Uterus (tissue), 4 donors: ENCODE measurements around the gene KCNAB1. TPM values are rescaled to one million over a fixed set of nuclear protein-coding genes. Genes with fewer than 3 reads are reported as not detected.
"Not testable (repeated sequence)": the region's sequence is repeated elsewhere in the genome, so short reads cannot be mapped to it uniquely, and the experiment has no call there.

Experiments used
- DNase-seq, 2 donors: peaks; one replicate each; pipeline ENCODE4 v3.0.0-alpha.2; 2019 to 2020
- H3K27ac ChIP-seq, 2 donors: fragments of 200-600 bp; sonication (generic); 1 replicate in 1 of 2; 2 replicates in 1 of 2; pipeline ENCODE4 v1.5.1; 2016 to 2018
- H3K27me3 ChIP-seq, 2 donors: fragments of 200-600 bp; sonication (generic); one replicate each; pipeline ENCODE4 v1.5.1; 2018 to 2019; ENCODE audit warnings: control low read depth in 1 of 2
- H3K36me3 ChIP-seq, 2 donors: fragments of 200-600 bp; sonication (generic); one replicate each; pipeline ENCODE4 v1.5.1; 2019; ENCODE audit warnings: control low read depth in 1 of 2
- H3K4me1 ChIP-seq, 2 donors: fragments of 200-600 bp; sonication (generic); one replicate each; pipeline ENCODE4 v1.5.1; 2018 to 2019; ENCODE audit warnings: control low read depth in 1 of 2
- H3K4me3 ChIP-seq, 2 donors: fragments of 200-600 bp; sonication (generic); 1 replicate in 1 of 2; 2 replicates in 1 of 2; pipeline ENCODE4 v1.5.1; 2018 to 2019; ENCODE audit warnings: mild to moderate bottlenecking in 1 of 2
- H3K9me3 ChIP-seq, 2 donors: fragments of 200-600 bp; sonication (generic); one replicate each; pipeline ENCODE4 v1.5.1; 2019; ENCODE audit warnings: control low read depth in 1 of 2
- CTCF ChIP-seq, 4 experiments: fragments of 200-600 bp in 2 of 4; fragments of 450-650 bp in 2 of 4; sonication (generic) in 2 of 4; IDR thresholded peaks; one replicate each; pipeline ENCODE4 v1.5.1; 2016 to 2019; ENCODE audit warnings: antibody characterized with exemption in 4 of 4, mild to moderate bottlenecking in 2 of 4, moderate library complexity in 1 of 4
- POLR2A ChIP-seq, 2 donors: fragments of 450-650 bp; IDR thresholded peaks; one replicate each; pipeline ENCODE4 v1.6.1; 2016; ENCODE audit warnings: antibody characterized with exemption in 2 of 2, mild to moderate bottlenecking in 1 of 2, moderate library complexity in 1 of 2
- intact Hi-C: fragments of 100-400 bp; cut with DNase I; formaldehyde crosslinking; loops from one replicate; pipeline ENCODE4 v1.15.1; 2023; ENCODE audit warnings: low total_unique reads
- total RNA-seq, 4 donors: library from RNA; depleted of rRNA in 3 of 4; stranded (reverse); fragments of >200 nt in 3 of 4; gene quantifications; one replicate each; pipeline versions ENCODE4 v1.1.0 to v1.2.4, GENCODE V29; 2014 to 2023
- donor health status: DM: yes; HTN: yes; CAD: no.

Gene KCNAB1
- total RNA-seq, 4 donors from 2014 or later = 1.3 to 12.8 (median 6.8) TPM

GRCh38 chr3:156215751-156216150, 95.4 kb downstream of the KCNAB1 start:
- no peak for DNase-seq
- no peak for TF ChIP-seq POLR2A (IDR thresholded peaks at IDR 0.05)
- no peak for TF ChIP-seq CTCF (IDR thresholded peaks at IDR 0.05)
- Histone ChIP-seq H3K27ac (no peak overlapping the region), H3K27me3 (no peaks in the 10 kb centered on the region), H3K4me3 (no peak overlapping the region), H3K4me1 (no peaks in the 10 kb centered on the region), H3K36me3 (no peaks in the 10 kb centered on the region), H3K9me3 (no peaks in the 10 kb centered on the region)
- intact Hi-C loops = no loop called here

- Histone ChIP-seq H3K9me3 (no peaks in the 10 kb centered on the region), H3K27me3 (no peaks in the 10 kb centered on the region), H3K36me3 (no peaks in the 10 kb centered on the region), H3K4me1 (no peaks in the 10 kb centered on the region), H3K27ac (no peak overlapping the region), H3K4me3 (no peak overlapping the region)
- TF ChIP-seq POLR2A (IDR thresholded peaks at IDR 0.05) (no peak), CTCF (IDR thresholded peaks at IDR 0.05) (no peak)
- intact Hi-C loops = no loop called here
- no peak for DNase-seq
Observed at GRCh38 chr3:156216216-156216615, 95.8 kb downstream of the KCNAB1 start.

GRCh38 chr3:156216852-156217251, 96.5 kb downstream of the KCNAB1 start:
- H3K27ac ChIP-seq = no peak overlapping the region
- H3K4me3 ChIP-seq = no peak overlapping the region

GRCh38 chr3:156217674-156218352, 97.4 kb downstream of the KCNAB1 start:
- TF ChIP-seq POLR2A (IDR thresholded peaks at IDR 0.05) (no peak), CTCF (IDR thresholded peaks at IDR 0.05) (no peak)
- no peak overlapping the region for H3K4me3 ChIP-seq
- no peaks in the 10 kb centered on the region for H3K36me3 ChIP-seq
- DNase-seq = no peak
- intact Hi-C loops = no loop called here
- no peaks in the 10 kb centered on the region for H3K27me3 ChIP-seq
- H3K27ac ChIP-seq = no peak overlapping the region
- H3K4me1 ChIP-seq = no peaks in the 10 kb centered on the region
- H3K9me3 ChIP-seq = no peaks in the 10 kb centered on the region

More at GRCh38 chr3:156216852-156217251, 96.5 kb downstream of the KCNAB1 start:
- intact Hi-C loops = no loop called here
- DNase-seq = no peak
- Histone ChIP-seq H3K4me1 (no peaks in the 10 kb centered on the region), H3K9me3 (no peaks in the 10 kb centered on the region), H3K36me3 (no peaks in the 10 kb centered on the region), H3K27me3 (no peaks in the 10 kb centered on the region)
- TF ChIP-seq POLR2A (IDR thresholded peaks at IDR 0.05) (no peak), CTCF (IDR thresholded peaks at IDR 0.05) (no peak)

GRCh38 chr3:156218353-156218744, 98.0 kb downstream of the KCNAB1 start:
- TF ChIP-seq CTCF (IDR thresholded peaks at IDR 0.05) (no peak), POLR2A (IDR thresholded peaks at IDR 0.05) (no peak)
- no peak for DNase-seq
- Histone ChIP-seq H3K27ac (no peak overlapping the region), H3K4me1 (no peaks in the 10 kb centered on the region), H3K36me3 (no peaks in the 10 kb centered on the region), H3K27me3 (no peaks in the 10 kb centered on the region), H3K9me3 (no peaks in the 10 kb centered on the region), H3K4me3 (no peak overlapping the region)
- intact Hi-C loops = no loop called here

GRCh38 chr3:156222381-156222780, 102.0 kb downstream of the KCNAB1 start:
- intact Hi-C loops, H3K36me3 ChIP-seq, H3K27ac ChIP-seq, H3K4me3 ChIP-seq, H3K27me3 ChIP-seq, H3K9me3 ChIP-seq, H3K4me1 ChIP-seq, DNase-seq: not testable (repeated sequence)

GRCh38 chr3:156224046-156224445, 103.7 kb downstream of the KCNAB1 start:
- H3K27ac ChIP-seq, DNase-seq, H3K4me3 ChIP-seq, H3K4me1 ChIP-seq, H3K9me3 ChIP-seq, H3K36me3 ChIP-seq, intact Hi-C loops, H3K27me3 ChIP-seq: not testable (repeated sequence)
